KMS-11 (cell line): ENCODE data around the gene TTYH2.

ENCODE experiments used
- H2AFZ ChIP-seq: fragments of 200-600 bp; sonication (generic); 2 replicates; pipeline ENCODE4 v1.6.1; 2016; ENCODE audit warnings: antibody characterized with exemption, mixed run types, low read depth
- H3K27ac ChIP-seq: fragments of 200-600 bp; sonication (generic); 2 replicates; pipeline ENCODE4 v1.6.1; 2016; ENCODE audit warnings: mild to moderate bottlenecking, mixed run types
- H3K27me3 ChIP-seq: fragments of 200-600 bp; sonication (generic); 2 replicates; pipeline ENCODE4 v1.6.1; 2017; ENCODE audit warnings: mild to moderate bottlenecking, low read depth, mixed run types, moderate library complexity; ENCODE audit not compliant: insufficient read depth
- H3K36me3 ChIP-seq: fragments of 200-600 bp; sonication (generic); 2 replicates; pipeline ENCODE4 v1.6.1; 2017; ENCODE audit warnings: mild to moderate bottlenecking, mixed run types; ENCODE audit not compliant: insufficient read depth
- H3K4me1 ChIP-seq: fragments of 200-600 bp; sonication (generic); 2 replicates; pipeline ENCODE4 v1.6.1; 2016; ENCODE audit warnings: mild to moderate bottlenecking, low read depth, mixed run types; ENCODE audit not compliant: poor library complexity, severe bottlenecking
- H3K4me2 ChIP-seq: fragments of 200-600 bp; sonication (generic); 2 replicates; pipeline ENCODE4 v1.7.0; 2016; ENCODE audit warnings: mild to moderate bottlenecking, mixed run types
- H3K4me3 ChIP-seq: fragments of 200-600 bp; sonication (generic); IDR thresholded peaks from 2 replicates; pipeline ENCODE4 v1.6.1; 2017; ENCODE audit warnings: low read depth, low read length, mixed read lengths; ENCODE audit not compliant: insufficient read depth
- H3K79me2 ChIP-seq: fragments of 200-600 bp; sonication (generic); 2 replicates; pipeline ENCODE4 v1.6.1; 2016; ENCODE audit warnings: low read depth, mixed run types; ENCODE audit not compliant: insufficient read depth
- H3K9ac ChIP-seq: fragments of 200-600 bp; sonication (generic); 2 replicates; pipeline ENCODE4 v1.6.1; 2016; ENCODE audit warnings: mild to moderate bottlenecking, mixed run types
- H4K20me1 ChIP-seq: fragments of 200-600 bp; sonication (generic); 2 replicates; pipeline ENCODE4 v1.6.1; 2016; ENCODE audit warnings: mild to moderate bottlenecking, mixed run types; ENCODE audit not compliant: insufficient read depth
- CTCF ChIP-seq: fragments of 200-600 bp; sonication (generic); conservative IDR thresholded peaks from 2 replicates; pipeline ENCODE4 v1.6.1; 2017; ENCODE audit warnings: low read depth, mild to moderate bottlenecking, antibody characterized with exemption, low read length, moderate library complexity, mixed read lengths

TTYH2 gene

GRCh38 chr17:74303305-74303704, 89.9 kb downstream of the TTYH2 start:
- Histone ChIP-seq H3K4me2 (no peak overlapping the region), H3K27me3 (peaks cover 39% of the 10 kb centered on the region), H3K4me3 (no peak overlapping the region), H3K36me3 (no peaks in the 10 kb centered on the region), H3K4me1 (no peaks in the 10 kb centered on the region), H3K27ac (no peak overlapping the region), H4K20me1 (no peaks in the 10 kb centered on the region), H3K9ac (no peak overlapping the region), H2AFZ (no peak overlapping the region), H3K79me2 (no peaks in the 10 kb centered on the region)
- no peak for TF ChIP-seq CTCF

GRCh38 chr17:74304184-74304583, 90.8 kb downstream of the TTYH2 start:
- Histone ChIP-seq H3K9ac (no peak overlapping the region), H2AFZ (no peak overlapping the region), H3K79me2 (no peaks in the 10 kb centered on the region), H4K20me1 (no peaks in the 10 kb centered on the region), H3K27me3 (peaks cover 37% of the 10 kb centered on the region), H3K4me3 (no peak overlapping the region), H3K4me1 (no peaks in the 10 kb centered on the region), H3K27ac (no peak overlapping the region), H3K36me3 (no peaks in the 10 kb centered on the region), H3K4me2 (no peak overlapping the region)
- TF ChIP-seq CTCF, result no peak

- H2AFZ ChIP-seq, result no peak overlapping the region
- peaks cover 38% of the 10 kb centered on the region for H3K27me3 ChIP-seq
- no peaks in the 10 kb centered on the region for H3K79me2 ChIP-seq
- H3K27ac ChIP-seq, result no peak overlapping the region
- no peak overlapping the region for H3K4me3 ChIP-seq
- no peaks in the 10 kb centered on the region for H3K4me1 ChIP-seq
- no peak overlapping the region for H3K4me2 ChIP-seq
- H4K20me1 ChIP-seq, result no peaks in the 10 kb centered on the region
- no peaks in the 10 kb centered on the region for H3K36me3 ChIP-seq
- TF ChIP-seq CTCF, result no peak
- H3K9ac ChIP-seq, result no peak overlapping the region
Observed at GRCh38 chr17:74305865-74306654, 92.7 kb downstream of the TTYH2 start.

GRCh38 chr17:74307984-74308773, 94.8 kb downstream of the TTYH2 start:
- Histone ChIP-seq H4K20me1 (no peaks in the 10 kb centered on the region), H3K27ac (no peak overlapping the region), H3K4me2 (no peak overlapping the region), H3K9ac (no peak overlapping the region), H3K79me2 (no peaks in the 10 kb centered on the region), H2AFZ (no peak overlapping the region), H3K27me3 (peaks cover 49% of the 10 kb centered on the region), H3K4me3 (no peak overlapping the region), H3K36me3 (no peaks in the 10 kb centered on the region), H3K4me1 (no peaks in the 10 kb centered on the region)
- no peak for TF ChIP-seq CTCF
